ENCODE measurements around the gene ZNF57. TPM values are rescaled to one million over a fixed set of nuclear protein-coding genes. Genes with fewer than 3 reads are reported as not detected.
A peak's percentile ranks its signal among the peaks of the same experiment; 100 is the strongest.
"Not testable (repeated sequence)": the region's sequence is repeated elsewhere in the genome, so short reads cannot be mapped to it uniquely, and the experiment has no call there.

Gene ZNF57
- total and polyA plus RNA-seq, 2 of the 13 experiments (the other 11 are each of a cell fraction or from before 2014, with no cell fraction given), result 6.6 to 17.5 TPM

DNA sequence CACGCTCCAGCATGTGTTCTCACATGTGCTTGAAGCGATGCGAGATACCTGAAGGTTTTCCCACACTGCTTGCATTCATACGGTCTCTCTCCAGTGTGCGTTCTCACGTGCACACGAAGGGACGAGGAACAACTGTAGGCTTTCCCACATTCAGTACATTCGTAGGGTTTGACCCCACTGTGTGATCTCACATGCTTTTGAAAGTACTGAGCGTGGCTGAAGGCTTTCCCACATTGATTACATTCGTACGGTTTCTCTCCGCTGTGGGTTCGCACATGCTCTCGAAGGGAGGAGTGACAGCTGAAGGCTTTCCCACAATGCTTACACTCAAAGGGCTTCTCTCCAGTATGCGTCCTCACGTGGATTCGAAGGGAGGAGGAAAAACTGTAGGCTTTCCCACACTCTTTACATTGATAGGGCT lies 32.8 kb downstream of the ZNF57 start:
- ChIA-PET CTCF (ENCODE audit: low intra/inter-chr PET ratio, low total read pairs) (no interaction called here), POLR2A (no interaction called here)
- Histone ChIP-seq H3K9me3 (ENCODE audit: low read length) (no peaks in the 10 kb centered on the region), H3K4me3 (replicated peaks in 1 of 3; ENCODE audit: insufficient read depth in 1 of 3, low read depth in 2 of 3, low read length in 3 of 3) (no peak overlapping the region), H3K27me3 (ENCODE audit: control insufficient read depth in 1 of 2, insufficient read depth in 2 of 2, low read length in 2 of 2) (no peaks in the 10 kb centered on the region), H4K20me1 (ENCODE audit: insufficient read depth, low read length) (no peaks in the 10 kb centered on the region), H3K9ac (ENCODE audit: insufficient read depth, low read depth, low read length) (no peak overlapping the region), H3K79me2 (ENCODE audit: insufficient read depth, low read length) (no peaks in the 10 kb centered on the region), H3K4me1 (ENCODE audit: insufficient read depth, low read length) (no peaks in the 10 kb centered on the region), H3K36me3 (replicated peaks in 1 of 2; ENCODE audit: control insufficient read depth in 1 of 2, insufficient read depth in 2 of 2, low read length in 2 of 2) (peaks cover 5 to 41% of the 10 kb centered on the region in 2 experiments), H2AFZ (ENCODE audit: low read length) (no peak overlapping the region), H3K27ac (ENCODE audit: extremely low read length, insufficient read depth, low read length) (no peak overlapping the region), H3K4me2 (ENCODE audit: low read depth, low read length) (no peak overlapping the region)
- BruUV-seq (replicated peaks), result no TSS peak
- no peak for DNase-seq (ENCODE audit: low spot score)
- 98% methylated on average over 18 of the region's 18 CpGs for WGBS (ENCODE audit: low lambda C conversion rate)
- no peak for FAIRE-seq
- TF ChIP-seq, protein P1, sequence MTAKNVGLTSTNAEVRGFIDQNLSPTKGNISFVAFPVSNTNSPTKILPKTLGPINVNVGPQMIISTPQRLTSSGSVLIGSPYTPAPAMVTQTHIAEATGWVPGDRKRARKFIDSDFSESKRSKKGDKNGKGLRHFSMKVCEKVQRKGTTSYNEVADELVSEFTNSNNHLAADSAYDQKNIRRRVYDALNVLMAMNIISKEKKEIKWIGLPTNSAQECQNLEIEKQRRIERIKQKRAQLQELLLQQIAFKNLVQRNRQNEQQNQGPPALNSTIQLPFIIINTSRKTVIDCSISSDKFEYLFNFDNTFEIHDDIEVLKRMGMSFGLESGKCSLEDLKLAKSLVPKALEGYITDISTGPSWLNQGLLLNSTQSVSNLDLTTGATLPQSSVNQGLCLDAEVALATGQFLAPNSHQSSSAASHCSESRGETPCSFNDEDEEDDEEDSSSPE (CRISPR knock-in tag; IDR thresholded peaks at IDR 0.05), result no peak
- TF ChIP-seq, protein P2, sequence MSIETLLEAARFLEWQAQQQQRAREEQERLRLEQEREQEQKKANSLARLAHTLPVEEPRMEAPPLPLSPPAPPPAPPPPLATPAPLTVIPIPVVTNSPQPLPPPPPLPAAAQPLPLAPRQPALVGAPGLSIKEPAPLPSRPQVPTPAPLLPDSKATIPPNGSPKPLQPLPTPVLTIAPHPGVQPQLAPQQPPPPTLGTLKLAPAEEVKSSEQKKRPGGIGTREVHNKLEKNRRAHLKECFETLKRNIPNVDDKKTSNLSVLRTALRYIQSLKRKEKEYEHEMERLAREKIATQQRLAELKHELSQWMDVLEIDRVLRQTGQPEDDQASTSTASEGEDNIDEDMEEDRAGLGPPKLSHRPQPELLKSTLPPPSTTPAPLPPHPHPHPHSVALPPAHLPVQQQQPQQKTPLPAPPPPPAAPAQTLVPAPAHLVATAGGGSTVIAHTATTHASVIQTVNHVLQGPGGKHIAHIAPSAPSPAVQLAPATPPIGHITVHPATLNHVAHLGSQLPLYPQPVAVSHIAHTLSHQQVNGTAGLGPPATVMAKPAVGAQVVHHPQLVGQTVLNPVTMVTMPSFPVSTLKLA (IDR thresholded peaks at IDR 0.05), result peak; percentile 39
- no peak for ATAC-seq
- in situ Hi-C loops (cut with HindIII; ENCODE audit: extremely low pct_ligation_motif_present, low pct_unique_long_range_greater_than_20kb), result no loop called here
- intact Hi-C loops (cut with micrococcal nuclease; ENCODE audit: unreplicated experiment), result no loop called here

DNA sequence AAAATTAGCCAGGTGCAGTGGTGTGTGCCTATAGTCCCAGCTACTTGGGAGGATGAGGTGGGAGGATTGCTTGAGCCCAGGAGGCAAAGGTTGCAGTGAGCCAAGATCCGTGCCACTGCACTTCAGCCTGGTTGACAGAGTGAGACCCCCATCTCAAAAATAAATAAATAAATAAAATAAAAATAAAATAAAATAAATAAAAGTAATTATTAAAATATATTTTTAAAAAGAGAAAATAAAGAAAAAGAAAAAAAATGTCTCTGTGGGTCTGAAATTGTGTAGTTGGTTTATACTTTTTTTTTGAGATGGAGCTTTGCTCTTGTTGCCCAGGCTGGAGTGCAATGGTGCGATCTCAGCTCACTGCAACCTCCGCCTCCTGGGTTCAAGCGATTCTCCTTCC lies 35.1 kb downstream of the ZNF57 start:
- H3K4me2 ChIP-seq (ENCODE audit: low read depth, low read length); in situ Hi-C loops (cut with HindIII; ENCODE audit: extremely low pct_ligation_motif_present, low pct_unique_long_range_greater_than_20kb); H3K9me3 ChIP-seq (ENCODE audit: low read length); H3K27ac ChIP-seq (ENCODE audit: extremely low read length, insufficient read depth, low read length); POLR2A ChIA-PET; BruUV-seq (replicated peaks); H3K9ac ChIP-seq (ENCODE audit: insufficient read depth, low read depth, low read length); H3K27me3 ChIP-seq (ENCODE audit: control insufficient read depth in 1 of 2, insufficient read depth in 2 of 2, low read length in 2 of 2); H2AFZ ChIP-seq (ENCODE audit: low read length); FAIRE-seq; H3K4me1 ChIP-seq (ENCODE audit: insufficient read depth, low read length); CTCF ChIA-PET (ENCODE audit: low intra/inter-chr PET ratio, low total read pairs); DNase-seq (ENCODE audit: low spot score); intact Hi-C loops (cut with micrococcal nuclease; ENCODE audit: unreplicated experiment); ATAC-seq; H4K20me1 ChIP-seq (ENCODE audit: insufficient read depth, low read length); H3K79me2 ChIP-seq (ENCODE audit: insufficient read depth, low read length); H3K4me3 ChIP-seq (replicated peaks in 1 of 3; ENCODE audit: insufficient read depth in 1 of 3, low read depth in 2 of 3, low read length in 3 of 3): not testable (repeated sequence)
- WGBS (ENCODE audit: low lambda C conversion rate), result 98% methylated on average over 4 of the region's 4 CpGs
- peaks cover 7 to 46% of the 10 kb centered on the region in 2 experiments for H3K36me3 ChIP-seq (replicated peaks in 1 of 2; ENCODE audit: control insufficient read depth in 1 of 2, insufficient read depth in 2 of 2, low read length in 2 of 2)
